HFF-Myc (cell line): ENCODE results near the gene SPATS2L.

Source experiments
- DNase-seq: peaks from one replicate; pipeline ENCODE4 v3.0.0-alpha.2; 2011; ENCODE audit warnings: low read depth; ENCODE audit errors: extremely low read depth
- H3K4me3 ChIP-seq: replicated peaks from 2 replicates; pipeline ENCODE4 v1.5.1; 2011; ENCODE audit warnings: low read depth, mild to moderate bottlenecking, control low read depth, low read length
- TF ChIP-seq, protein P1 (sequence below): IDR thresholded peaks from 2 replicates; pipeline ENCODE4 v1.5.1; 2012; ENCODE audit warnings: mild to moderate bottlenecking, low read depth, low read length, control low read depth; ENCODE audit errors: missing control alignments

The SPATS2L gene

DNA sequence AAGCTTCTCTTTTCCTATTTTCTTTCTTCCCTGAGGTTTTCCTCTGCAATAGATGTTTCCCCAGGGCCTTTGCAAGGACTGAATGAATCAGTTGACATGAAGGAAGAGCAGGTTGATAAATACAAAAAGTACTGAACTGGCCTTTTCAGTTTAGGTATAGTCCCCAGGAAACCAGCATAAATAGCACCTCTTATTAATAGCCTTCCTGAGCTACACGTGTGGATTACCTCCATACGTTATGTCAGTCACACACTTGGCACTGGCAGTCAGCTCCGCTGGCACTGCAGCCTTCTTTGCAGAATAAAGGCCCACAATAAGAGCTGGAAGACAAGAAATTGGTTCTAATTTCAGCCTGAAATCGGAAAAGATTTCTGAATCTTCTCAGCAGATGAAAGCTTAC, 142.7 kb downstream of the SPATS2L start:
- TF ChIP-seq, protein P1, sequence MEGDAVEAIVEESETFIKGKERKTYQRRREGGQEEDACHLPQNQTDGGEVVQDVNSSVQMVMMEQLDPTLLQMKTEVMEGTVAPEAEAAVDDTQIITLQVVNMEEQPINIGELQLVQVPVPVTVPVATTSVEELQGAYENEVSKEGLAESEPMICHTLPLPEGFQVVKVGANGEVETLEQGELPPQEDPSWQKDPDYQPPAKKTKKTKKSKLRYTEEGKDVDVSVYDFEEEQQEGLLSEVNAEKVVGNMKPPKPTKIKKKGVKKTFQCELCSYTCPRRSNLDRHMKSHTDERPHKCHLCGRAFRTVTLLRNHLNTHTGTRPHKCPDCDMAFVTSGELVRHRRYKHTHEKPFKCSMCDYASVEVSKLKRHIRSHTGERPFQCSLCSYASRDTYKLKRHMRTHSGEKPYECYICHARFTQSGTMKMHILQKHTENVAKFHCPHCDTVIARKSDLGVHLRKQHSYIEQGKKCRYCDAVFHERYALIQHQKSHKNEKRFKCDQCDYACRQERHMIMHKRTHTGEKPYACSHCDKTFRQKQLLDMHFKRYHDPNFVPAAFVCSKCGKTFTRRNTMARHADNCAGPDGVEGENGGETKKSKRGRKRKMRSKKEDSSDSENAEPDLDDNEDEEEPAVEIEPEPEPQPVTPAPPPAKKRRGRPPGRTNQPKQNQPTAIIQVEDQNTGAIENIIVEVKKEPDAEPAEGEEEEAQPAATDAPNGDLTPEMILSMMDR: no peak
- DNase-seq: no peak
- no peak overlapping the region for H3K4me3 ChIP-seq

DNA sequence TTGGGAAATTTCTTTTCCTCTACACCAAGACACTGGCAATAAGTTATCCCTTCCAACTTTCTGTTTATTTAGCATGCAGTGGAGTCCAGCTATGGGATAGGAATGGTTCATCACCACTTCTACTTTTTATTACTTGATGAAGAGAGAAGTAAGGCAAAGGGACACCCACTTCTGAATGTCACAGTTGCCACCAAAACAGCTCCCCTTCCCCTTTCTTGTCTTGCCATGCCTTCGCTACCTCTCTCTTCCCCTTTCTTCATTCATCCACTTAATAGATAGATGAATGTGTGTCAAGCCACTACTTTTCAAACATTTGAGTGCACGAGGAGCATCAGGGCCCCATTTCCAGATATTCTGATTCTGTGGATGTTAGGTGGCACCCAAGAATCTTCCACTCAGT, 143.8 kb downstream of the SPATS2L start:
- H3K4me3 ChIP-seq: no peak overlapping the region
- TF ChIP-seq, protein P1: no peak
- DNase-seq: no peak

DNA sequence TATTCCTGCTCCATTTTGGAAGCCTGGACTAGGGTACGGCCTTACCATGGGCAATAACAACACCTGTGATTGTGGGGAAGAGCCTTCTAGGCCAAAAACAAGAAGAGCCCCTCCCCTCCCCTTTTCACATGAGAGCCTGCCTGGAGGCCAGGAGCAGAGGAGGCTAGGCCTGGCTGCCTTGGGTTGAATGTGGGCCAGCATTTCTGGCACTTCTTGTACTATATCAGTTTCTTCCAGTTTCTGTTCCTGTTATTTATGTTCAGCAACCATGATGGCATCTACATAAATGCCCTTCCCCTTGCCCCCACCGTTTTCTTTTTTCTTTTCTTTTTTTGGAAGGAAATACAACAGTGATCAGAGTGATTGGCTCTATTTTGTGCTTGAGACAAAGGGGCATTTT, 145.0 kb downstream of the SPATS2L start:
- no peak for DNase-seq
- no peak overlapping the region for H3K4me3 ChIP-seq
- TF ChIP-seq, protein P1: no peak

DNA sequence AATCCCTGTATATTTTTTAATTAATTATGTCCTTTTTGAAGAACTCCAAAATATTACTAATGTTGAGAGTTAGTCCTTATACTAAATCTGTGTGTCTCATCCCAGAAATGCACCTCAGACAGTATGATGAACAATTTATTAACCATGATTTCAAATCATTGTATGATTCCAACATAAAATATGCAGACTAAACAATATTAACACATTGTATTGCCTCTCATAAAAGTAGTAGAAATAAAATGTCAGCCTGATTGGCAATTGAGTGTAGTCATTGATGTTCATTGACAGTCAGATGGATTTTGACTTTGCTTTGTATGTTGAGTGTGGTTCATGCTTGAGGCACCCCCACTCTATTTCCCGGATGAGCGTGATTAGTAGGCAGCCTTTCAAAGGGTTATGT, 145.9 kb downstream of the SPATS2L start:
- TF ChIP-seq, protein P1: no peak
- no peak overlapping the region for H3K4me3 ChIP-seq

DNA sequence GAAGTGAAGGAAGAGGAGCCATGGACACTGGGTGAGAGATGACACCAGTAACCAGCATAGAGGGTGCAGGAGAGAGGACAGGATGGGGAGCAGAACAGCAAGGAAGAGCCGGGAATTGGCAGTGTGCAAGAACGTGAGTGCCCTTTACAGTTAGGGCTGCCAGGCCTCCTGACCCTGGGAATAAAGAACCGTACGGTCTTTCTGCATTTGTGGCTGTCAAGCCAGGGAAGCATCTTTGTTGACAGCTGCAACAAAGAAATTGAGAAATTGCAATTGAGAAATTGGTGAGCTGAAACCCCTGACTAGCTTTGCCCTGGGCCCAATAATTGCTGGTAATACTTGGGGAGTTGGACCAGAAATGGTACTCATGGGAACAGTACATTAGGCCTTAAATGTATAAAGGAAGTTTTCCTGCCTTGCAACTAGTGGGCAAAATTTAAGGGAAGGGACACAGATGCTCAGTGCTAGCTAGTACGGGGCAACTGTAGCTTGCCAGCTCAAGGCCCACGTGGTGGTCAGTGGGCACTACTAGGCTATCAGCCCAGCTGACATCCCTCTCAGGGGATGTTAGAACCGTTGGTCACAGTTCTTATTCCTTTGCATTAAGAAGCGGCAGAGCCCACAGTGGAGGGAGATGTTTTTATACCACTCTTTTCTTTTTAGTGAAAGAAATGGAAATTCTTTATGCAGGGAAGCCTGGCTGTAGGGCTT, 146.8 kb downstream of the SPATS2L start:
- DNase-seq: no peak
- TF ChIP-seq, protein P1: no peak
- H3K4me3 ChIP-seq: no peak overlapping the region

More for the DNA sequence above, 145.9 kb downstream of the SPATS2L start:
- no peak for DNase-seq

DNA sequence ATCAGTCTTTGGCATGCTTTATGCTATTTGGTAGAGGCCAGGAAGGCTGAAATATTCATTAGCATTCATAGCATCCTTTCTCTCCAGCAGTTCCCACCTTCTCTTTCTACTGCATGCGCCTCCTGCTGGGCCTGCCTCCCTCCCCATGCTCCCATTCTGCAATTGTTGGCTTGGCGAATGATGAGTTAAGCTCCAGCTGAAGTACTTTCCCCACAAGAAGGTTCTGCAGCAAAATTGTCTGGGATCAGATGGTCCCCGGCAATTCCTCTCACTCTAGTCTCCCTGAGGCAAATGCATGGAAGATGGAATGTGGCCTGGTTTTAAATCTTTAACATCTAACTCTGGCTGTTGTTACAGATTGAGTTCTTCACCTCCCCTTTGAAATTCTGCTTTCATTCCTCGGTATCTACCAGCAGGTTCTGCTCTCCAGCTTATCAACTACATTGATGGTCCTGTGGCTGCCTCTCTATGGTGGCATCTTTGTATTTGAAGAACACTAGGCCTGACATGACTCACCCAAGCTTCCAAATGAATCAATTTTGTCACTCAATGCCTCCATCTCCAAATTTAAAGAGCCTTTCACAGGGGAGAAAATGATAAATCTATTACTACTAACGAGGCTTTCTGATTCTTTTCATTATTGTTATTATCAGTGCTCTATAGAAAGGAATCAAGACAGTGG, 147.5 kb downstream of the SPATS2L start:
- no peak overlapping the region for H3K4me3 ChIP-seq
- no peak for DNase-seq
- TF ChIP-seq, protein P1: no peak
